Right lung (tissue), 10 donors: ENCODE measurements around the gene ATP5PD. TPM values are rescaled to one million over a fixed set of nuclear protein-coding genes. Genes with fewer than 3 reads are reported as not detected.

Experiments used
- DNase-seq, 2 donors: peaks; one replicate each; pipeline ENCODE4 v3.0.0-alpha.2; 2013
- long read RNA-seq, 8 donors: transcript quantifications; one replicate each; lab custom pipeline, GENCODE V29; 2026
- polyA plus RNA-seq, 5 donors: library from polyadenylated mRNA; unstranded; fragments of 120-200 nt; gene quantifications; one replicate each; pipeline versions ENCODE4 v1.2.1 to v1.2.3, GENCODE V29; 2013; ENCODE audit warnings: inconsistent platforms in 1 of 5, low replicate concordance in 1 of 5; ENCODE audit not compliant: insufficient read length in 5 of 5, insufficient read depth in 1 of 5

Gene ATP5PD
- polyA plus RNA-seq, result 100 to 1,000 TPM; 200 to 252 (median 213) TPM
- long read RNA-seq, donor 1, transcript ATP5PD-201 (6 exons, 603 nt), result major isoform, 150 of 294 reads
- long read RNA-seq, donor 1, transcript ATP5PD-204 (2 exons, 2,191 nt), result minor isoform, 28 of 294 reads
- long read RNA-seq, donor 1, partial matches to known transcripts, result 104 of 294 reads
- long read RNA-seq, donor 1, other reads (novel, unspliced or antisense), result 9 of 294 reads
- long read RNA-seq, donor 2, transcript ATP5PD-201 (6 exons, 603 nt), result major isoform, 70 of 135 reads
- long read RNA-seq, donor 2, transcript ATP5PD-204 (2 exons, 2,191 nt), result minor isoform, 9 of 135 reads
- long read RNA-seq, donor 2, partial matches to known transcripts, result 51 of 135 reads
- long read RNA-seq, donor 2, other reads (novel, unspliced or antisense), result 5 of 135 reads
- long read RNA-seq, donor 3, transcript ATP5PD-201 (6 exons, 603 nt), result major isoform, 109 of 227 reads
- long read RNA-seq, donor 3, transcript ATP5PD-204 (2 exons, 2,191 nt), result minor isoform, 29 of 227 reads
- long read RNA-seq, donor 3, partial matches to known transcripts, result 82 of 227 reads
- long read RNA-seq, donor 3, other reads (novel, unspliced or antisense), result 6 of 227 reads
- long read RNA-seq, donor 4, transcript ATP5PD-204 (2 exons, 2,191 nt), result minor isoform, 17 of 121 reads
- long read RNA-seq, donor 4, transcript ATP5PD-201 (6 exons, 603 nt), result major isoform, 46 of 121 reads
- long read RNA-seq, donor 4, partial matches to known transcripts, result 55 of 121 reads
- long read RNA-seq, donor 4, other reads (novel, unspliced or antisense), result 0 of 121 reads
- long read RNA-seq, donor 5, transcript ATP5PD-201 (6 exons, 603 nt), result major isoform, 196 of 358 reads
- long read RNA-seq, donor 5, transcript ATP5PD-204 (2 exons, 2,191 nt), result minor isoform, 19 of 358 reads
- long read RNA-seq, donor 5, partial matches to known transcripts, result 122 of 358 reads
- long read RNA-seq, donor 5, other reads (novel, unspliced or antisense), result 19 of 358 reads
- long read RNA-seq, donor 6, transcript ATP5PD-204 (2 exons, 2,191 nt), result minor isoform, 25 of 337 reads
- long read RNA-seq, donor 6, transcript ATP5PD-201 (6 exons, 603 nt), result major isoform, 152 of 337 reads
- long read RNA-seq, donor 6, partial matches to known transcripts, result 139 of 337 reads
- long read RNA-seq, donor 6, other reads (novel, unspliced or antisense), result 19 of 337 reads
- long read RNA-seq, donor 7, transcript ATP5PD-201 (6 exons, 603 nt), result major isoform, 106 of 137 reads
- long read RNA-seq, donor 7, transcript ATP5PD-204 (2 exons, 2,191 nt), result minor isoform, 8 of 137 reads
- long read RNA-seq, donor 7, partial matches to known transcripts, result 18 of 137 reads
- long read RNA-seq, donor 7, other reads (novel, unspliced or antisense), result 5 of 137 reads
- long read RNA-seq, donor 8, transcript ATP5PD-201 (6 exons, 603 nt), result major isoform, 52 of 85 reads
- long read RNA-seq, donor 8, transcript ATP5PD-204 (2 exons, 2,191 nt), result minor isoform, 8 of 85 reads
- long read RNA-seq, donor 8, partial matches to known transcripts, result 16 of 85 reads
- long read RNA-seq, donor 8, other reads (novel, unspliced or antisense), result 7 of 85 reads

DNA sequence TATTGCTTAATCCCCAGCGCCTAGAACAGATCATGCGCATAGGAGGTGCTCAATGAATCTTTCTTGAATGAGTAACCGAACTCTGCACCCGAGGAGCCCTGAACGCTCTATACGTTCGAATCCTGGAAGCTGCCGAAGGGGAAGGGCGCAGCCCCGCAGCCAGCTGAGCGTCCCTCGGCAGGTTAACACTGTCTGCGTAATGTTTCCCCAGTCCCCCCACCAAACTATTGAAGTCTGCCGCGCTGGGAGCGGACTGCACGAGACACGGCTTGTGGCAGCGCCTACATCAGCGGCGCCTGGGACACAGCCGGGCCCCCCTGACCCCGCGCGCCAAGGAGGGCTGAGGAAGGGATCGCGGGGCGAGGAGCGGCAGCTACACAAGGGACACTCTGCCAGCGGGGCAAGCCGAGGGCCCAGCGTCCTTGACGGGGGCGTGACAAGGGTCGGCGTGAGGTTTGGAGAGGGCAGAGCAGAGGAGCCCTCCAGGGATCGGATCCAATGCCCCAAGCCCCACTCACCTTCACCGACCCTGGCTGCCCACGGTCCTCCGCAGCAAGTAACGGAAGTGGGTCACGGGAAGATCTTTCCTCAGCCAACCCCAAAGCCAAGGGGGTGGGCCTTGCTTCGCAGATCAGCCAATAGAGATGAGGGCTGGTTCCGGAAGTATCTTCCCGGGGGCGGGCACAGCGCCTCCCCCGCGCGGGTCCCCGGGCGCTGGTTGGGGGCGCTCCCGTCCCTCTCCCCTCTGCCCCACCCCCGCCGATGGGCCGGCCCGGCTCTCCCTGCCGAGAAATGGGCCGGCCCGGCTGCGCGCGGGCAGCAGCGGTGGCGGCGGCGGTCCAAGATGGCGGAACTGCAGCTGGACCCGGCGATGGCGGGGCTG lies at the start of gene ATP5PD, which contains the start of gene KCTD2:
TSS of gene ATP5PD (minus strand) at position 563 of the 883 bp plus-strand sequence. CDS start 4,319 bp downstream, outside the sequence.
TSS of gene KCTD2 (plus strand) at position 819 of the 883 bp plus-strand sequence. CDS start at position 845, 26 bp downstream.
- peak; percentile 96 to 97 for DNase-seq

DNA sequence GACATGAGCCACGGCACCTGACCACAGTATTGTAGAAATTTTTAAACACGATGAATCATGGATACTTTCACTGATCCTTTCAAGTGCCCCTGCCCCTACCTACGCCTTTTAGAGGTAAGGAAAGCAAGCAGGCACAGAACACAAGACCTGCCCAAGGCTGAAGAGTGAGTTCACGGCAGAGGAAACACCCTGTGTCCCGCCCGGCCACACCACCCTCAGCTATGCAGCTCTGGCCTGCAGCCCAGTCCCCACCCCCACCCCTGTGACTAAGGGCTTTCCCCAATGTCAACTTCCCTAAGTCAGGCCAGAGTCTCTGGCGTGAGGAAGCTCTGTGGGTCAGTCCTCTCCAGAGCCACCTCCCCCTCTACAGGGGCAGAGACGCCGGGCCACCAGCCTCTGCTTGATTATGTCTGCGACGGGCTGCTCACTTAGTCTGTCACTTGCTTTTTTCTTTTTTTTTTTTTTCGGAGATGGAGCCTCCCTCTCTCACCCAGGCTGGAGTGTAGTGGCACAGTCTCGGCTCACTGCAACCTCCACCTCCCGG lies 49.4 kb upstream of the ATP5PD start:
- DNase-seq, result peak; percentile 74 to 80

DNA sequence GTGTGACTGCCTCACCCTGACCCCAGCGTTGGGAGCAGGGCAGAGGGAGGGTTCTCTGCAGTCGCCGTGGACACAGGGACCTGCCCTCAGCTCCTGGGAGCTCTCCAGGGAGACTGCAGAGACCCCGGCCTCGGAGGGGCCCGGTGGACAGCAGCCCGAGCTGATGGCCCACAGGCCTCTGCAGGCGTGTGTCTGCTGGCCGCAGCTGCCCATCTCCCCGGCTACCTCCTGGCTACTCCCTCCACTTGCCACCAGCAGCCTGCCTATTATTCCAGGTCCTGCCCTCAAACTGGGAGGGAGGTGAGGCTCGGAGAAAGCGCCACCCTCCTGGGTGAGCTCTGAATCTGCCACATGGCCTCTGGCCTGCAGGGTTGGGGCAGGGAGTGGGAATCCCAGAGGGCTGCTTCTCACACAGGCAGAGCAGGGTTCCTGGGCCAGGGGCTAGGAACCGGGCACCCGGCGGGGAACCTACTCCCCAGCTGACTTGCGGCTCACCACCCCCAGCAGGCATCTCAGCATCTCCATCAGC lies 48.2 kb upstream of the ATP5PD start:
- no peak for DNase-seq

DNA sequence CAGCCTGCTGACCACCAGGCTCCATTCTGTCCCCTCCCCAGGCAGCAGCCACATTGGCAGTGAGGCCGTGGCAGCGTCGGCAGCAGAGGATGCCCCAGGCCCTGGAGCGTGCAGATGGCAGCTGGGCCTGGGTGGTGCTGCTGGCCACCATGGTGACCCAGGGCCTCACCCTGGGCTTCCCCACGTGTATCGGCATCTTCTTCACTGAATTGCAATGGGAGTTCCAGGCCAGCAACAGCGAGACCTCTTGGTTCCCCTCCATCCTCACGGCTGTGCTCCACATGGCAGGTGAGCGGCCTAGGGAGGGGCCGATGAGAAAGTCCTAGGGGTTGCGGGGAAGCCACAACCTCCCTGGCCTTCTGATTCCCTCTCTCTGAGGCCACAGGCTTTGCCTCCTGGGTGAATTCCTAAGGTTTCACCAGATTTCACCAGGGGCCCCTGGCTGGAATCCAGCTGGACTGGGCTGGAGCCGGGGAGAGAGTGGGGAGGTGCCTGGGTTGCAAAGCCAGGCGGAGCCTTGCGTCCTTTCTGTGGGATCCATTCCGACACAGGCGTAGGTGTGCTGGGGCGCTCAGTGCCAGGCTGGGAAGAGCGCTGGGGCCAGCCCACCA lies 46.9 kb upstream of the ATP5PD start:
- DNase-seq, result no peak

DNA sequence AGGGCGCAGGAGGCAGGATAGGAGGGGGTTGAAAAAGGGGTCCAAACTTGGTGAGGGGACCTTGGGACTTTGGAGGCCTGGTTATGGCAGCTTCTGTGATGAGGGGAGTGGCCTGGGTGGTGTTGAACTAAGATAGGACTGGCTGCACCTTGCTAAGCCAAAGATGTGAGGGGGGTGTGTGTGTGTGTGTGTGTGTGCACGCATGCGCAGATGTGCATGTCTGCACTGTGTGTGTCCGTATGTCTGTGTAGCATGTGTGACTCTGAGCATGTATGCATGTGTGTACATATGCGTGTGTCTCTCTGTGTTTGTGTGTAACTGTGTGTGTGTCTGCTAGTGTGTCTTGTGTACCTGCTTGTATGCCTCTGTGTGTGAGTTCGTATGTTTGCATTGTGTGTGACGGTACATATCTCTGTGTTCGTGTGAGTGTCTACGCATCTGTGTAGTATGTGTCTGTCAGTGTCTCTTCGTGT lies 45.1 kb upstream of the ATP5PD start:
- DNase-seq, result no peak

DNA sequence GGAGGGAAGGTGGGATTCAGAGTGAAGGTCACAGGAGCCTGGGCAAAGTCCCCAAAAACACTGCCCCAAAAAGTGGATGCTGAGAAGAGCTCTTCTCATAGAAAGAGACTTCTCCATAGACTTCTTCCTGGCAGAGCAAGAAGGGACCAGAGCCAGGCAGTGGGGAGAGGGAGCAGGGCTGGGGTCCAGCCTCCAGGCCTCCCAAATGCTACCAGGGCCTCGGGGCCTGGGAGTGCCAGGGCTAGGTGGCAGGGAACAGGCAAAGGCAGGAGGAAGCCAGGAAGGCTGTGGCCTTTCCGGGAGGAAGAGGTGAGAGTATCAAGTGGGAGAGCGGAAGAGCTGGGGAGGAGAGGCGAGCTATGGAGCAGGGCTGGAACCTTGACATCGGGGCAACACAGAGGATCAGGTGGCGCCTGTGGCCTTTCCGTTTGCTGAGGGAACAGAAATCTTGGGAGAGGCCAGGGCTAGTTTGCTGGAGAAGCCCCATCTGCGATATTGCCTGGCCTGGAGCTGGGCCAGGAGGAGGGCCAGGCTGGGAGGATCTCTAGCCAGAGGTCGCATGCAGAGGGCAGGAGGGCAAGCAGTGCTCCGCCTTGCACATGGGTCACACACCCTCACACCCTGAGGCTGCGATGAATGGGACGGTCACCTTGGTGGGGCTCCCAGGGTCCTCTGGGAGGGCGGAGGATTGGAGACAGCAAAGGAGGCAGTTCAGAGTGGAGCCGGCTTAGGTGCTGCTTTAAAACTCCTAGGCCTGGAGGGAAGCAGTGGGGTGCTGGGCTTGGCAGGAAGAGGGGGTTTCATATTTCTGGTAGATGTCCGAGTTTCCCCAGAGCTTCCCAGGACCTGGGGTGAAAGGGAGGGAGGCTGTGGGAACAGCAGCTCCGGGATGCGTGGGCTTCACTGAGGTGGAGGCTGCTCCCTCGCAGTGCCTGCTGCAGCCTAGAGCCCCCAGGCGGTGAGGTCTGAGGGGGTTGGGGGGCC lies 44.4 kb upstream of the ATP5PD start:
- DNase-seq, result no peak

DNA sequence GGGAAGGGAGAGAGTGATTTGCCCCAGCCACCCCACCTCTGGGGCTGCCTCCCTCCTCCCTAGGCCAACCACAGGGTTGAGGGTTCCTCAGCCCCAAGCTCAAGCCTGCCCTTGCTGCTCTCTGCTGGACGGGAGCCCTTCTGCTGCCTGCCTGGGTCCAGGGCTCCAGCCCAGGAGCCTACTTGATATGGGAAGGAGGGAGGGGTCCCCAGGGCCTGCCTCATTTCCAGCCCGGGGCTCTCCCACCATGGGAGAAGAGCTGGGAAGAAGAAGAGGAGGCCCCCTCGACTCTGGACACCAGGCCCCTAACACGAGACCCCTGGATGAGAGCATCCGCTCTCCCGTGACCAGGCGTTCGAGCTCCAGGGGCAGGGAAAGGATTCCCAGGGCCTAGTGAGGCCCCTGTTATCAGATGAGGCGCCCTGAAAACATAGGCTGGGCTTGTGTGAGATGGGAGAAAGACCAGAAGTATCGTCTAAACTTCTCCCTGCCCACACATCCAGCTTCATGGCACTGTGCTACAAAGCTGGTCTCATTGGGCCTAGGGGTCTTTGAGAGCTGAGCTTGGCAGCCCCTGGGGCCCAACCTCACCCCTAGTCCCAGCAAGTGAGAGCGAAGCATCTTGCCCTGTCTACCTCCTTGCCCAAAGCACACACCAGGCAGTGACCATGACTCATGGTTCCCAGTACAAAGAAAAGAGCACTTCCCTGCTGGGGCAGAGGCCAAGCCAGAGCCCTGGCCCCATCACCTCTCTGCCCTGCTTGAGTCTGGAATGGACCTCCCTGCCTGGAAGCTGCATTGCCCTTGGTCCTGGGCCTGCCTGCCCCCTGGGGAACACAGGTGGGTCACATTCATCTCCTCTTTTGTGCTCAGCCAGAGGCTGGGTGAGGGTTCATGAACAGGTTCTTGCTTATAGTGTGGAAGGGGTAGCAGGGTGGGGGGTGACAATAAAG lies 42.0 kb upstream of the ATP5PD start:
- DNase-seq, result no peak

DNA sequence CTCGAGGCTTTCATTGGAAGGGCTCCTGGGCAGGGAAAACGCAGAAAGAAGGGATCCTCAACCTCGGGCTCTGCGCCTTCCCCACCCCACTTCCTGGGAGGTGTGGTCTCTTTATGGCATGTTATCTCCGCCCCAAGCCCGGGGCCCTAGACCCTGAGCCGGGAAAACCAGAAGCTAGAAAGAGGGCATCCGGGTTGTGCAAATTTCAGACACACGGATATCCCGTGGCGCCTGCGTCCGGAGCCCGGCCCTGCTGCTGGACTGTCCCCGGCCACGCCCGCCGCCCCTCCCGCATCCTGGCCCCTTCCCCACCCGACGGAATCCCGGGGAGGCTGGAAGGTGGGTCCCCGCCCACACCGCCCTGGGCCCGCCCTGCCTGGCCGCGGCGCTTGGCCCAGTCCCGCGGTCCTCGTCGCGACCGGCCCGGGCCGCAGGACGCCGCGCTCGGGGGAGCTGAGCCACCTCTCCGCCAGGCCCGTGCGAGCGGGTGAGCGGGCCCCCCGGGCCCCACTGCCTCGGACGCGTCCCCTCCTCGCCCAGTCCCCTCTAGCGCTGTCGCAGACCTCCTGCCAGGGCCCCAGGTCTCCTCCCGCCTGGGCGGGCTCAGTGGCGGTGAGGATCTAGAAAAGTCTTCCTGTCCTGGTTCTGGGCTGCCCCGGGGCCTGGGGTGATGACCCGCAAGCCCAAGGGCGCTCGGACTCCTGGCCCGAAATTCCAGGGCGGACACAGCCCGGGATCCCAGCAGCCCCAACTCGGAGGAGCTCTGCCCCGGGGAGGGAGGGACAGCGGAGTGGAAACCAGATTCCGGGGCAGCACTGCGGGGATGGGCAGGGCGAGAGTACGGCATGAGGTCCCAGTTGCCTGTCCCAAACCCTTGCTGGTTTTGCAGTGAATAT lies 41.0 kb upstream of the ATP5PD start, which contains the start of gene SLC16A5:
TSS of gene SLC16A5 (plus strand) at position 397 of the 896 bp plus-strand sequence. CDS start 5,683 bp downstream, outside the sequence.
- DNase-seq, result peak; percentile 85 to 86

DNA sequence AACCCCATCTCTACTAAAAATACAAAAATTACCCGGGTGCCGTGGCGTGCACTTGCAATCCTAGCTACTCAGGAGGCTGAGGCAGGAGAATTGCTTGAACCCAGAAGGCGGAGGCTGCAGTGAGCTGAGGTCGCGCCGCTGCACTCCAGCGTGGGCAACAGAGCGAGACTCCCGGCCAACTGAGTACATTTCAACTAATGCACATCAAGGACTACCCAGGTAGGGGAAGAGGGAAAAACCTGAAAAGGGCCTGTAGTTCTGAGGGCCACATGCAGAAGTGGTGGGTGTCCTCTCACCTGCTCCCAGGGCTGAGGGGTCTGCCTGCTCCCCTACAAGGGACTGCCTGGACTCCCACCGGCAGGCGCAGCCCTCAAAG lies 40.4 kb upstream of the ATP5PD start:
- DNase-seq, result no peak

DNA sequence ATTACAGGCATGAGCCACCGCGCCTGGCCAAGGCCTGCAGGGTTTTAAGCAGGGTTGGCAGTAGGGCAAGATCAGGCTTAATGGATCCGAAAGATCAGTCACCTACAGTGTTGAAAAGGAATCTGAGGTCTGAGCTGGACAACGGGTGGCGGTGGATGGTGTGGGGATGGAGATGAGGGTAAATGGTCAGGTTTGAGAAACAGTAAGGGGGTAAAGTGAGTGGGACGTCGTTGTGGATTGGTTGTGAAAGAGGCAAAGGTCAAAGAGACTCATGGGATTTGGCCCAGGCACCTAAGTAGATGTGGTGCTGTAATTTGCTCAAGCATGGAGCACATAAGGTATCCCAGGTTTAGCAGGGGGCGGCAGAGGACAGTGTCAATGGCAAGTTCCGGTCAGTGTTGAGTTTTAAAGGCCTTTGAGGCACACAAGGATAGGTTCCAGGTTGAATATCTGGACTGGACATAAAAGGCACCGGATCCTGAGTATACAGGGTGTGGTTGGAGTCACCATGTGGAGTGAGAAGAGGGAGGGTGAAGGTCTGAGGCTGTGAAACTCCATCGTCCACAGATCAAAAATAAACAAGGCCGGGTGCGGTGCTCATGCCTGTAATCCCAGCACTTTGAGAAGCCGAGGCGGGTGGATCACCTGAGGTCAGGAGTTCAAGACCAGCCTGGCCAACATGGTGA lies 39.9 kb upstream of the ATP5PD start:
- no peak for DNase-seq

DNA sequence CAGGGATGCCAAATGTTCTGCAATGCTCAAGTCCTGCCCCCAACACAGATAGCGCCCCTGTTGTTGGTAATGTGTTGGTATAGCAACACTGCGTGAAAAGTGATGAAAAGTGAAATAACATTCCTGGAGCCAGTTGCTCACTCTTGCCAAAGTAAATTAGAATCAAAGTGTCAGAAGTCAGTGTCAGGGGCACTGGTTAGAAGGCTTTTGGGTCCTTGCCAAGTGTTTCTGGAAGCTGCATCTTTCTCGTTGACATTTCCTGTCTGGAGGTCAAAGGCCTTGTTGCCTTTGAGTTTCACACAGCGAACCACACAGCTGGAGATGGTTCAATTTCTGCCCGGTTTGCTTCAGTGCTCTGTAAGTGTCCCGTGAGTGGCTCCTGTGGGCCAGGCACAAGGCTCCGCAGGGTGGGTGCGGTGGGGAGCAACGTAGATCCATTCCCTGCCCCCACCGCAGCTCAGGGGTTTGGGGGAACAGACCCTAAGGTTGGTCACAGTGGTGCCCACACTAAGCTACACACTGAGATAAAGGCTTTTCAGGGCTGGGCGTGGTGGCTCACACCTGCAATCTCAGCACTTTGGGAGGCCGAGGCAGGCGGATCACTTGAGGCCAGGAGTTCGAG lies 37.4 kb upstream of the ATP5PD start:
- DNase-seq, result no peak

DNA sequence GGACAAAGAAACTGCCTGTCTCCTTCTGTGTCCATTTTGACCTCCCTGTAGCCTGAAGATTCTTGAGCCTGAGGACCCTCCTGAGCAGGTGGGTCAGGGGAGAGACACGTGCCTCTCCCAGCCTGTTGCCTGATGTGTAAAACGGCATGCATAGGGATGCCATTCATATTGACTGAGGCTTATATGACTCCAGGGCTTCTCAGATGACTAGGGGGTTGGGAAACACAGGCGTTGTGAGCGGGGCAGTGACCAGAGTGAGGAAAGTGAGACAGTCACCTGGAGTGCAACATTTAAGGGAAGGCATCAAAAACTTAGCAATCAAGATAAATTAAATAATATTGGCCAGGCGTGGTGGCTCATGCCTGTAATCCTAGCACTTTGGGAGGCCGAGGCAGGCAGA lies 35.9 kb upstream of the ATP5PD start:
- no peak for DNase-seq

DNA sequence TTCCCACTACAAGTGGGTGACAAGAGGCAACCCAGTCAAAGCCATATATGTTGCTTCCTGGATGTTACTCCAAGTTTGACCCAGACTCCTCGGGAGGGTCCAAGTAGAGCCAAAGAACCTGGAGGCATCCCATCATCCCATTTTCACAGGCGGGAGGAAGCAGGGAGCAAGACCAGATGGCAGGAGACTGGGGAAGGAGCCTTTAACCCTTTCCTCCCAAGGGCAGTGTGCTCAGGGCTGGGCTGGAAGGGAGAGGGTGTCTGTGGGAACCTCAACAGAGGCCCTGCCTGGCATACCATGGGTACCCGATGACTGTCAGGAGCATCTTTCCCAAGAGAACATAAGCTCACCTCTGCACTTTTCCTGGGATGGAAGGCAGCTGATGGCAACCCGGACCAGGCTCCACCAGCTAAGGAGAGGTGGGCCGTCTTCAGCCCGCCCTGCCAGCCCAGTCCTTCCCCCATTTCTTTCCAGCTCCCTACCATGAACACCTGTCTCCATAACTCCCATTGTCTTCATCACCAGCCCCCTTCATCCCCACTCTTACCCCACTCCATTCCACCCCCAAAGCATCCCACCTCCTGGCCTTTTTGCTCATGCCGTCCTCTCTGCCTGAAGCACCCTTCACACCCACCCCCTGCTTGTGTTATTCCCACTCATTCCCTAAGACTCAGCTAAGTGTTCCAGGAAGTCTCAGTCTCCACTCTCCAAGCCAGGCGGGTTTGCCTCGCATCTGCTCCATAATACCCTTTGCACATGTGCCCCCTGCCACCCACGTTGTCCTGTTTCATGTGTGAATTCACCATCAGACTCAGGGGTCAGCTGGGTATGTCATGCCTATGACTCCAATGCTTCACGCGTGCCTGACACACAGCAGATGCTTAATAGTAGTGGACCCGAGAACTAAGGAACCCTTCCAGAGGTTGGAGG lies 35.1 kb upstream of the ATP5PD start:
- DNase-seq, result no peak
